Tibial nerve (tissue), 4 donors: ENCODE data around the gene WWC2. TPM values are rescaled to one million over a fixed set of nuclear protein-coding genes. Genes with fewer than 3 reads are reported as not detected.

Experiments
- DNase-seq, 2 donors: peaks; one replicate each; pipeline ENCODE4 v3.0.0-alpha.2; 2019; ENCODE audit warnings: low spot score in 2 of 2
- H3K27ac ChIP-seq, 4 donors: fragments of 200-600 bp; sonication (generic) in 3 of 4; one replicate each; pipeline ENCODE4 v1.5.1; 2017 to 2019; ENCODE audit warnings: mild to moderate bottlenecking in 1 of 4
- H3K27me3 ChIP-seq, 2 donors: fragments of 200-600 bp; sonication (generic) in 1 of 2; one replicate each; pipeline versions ENCODE4 v1.5.1 to v1.6.0; 2017 to 2019
- H3K36me3 ChIP-seq, 3 donors: fragments of 200-600 bp; sonication (generic); one replicate each; pipeline ENCODE4 v1.5.1; 2018 to 2019
- H3K4me1 ChIP-seq, 4 donors: fragments of 200-600 bp; sonication (generic) in 3 of 4; one replicate each; pipeline ENCODE4 v1.5.1; 2017 to 2019
- H3K4me3 ChIP-seq, 4 donors: fragments of 200-600 bp; sonication (generic) in 3 of 4; one replicate each; pipeline ENCODE4 v1.5.1; 2017 to 2019; ENCODE audit warnings: mild to moderate bottlenecking in 1 of 4, moderate library complexity in 1 of 4
- H3K9me3 ChIP-seq, 4 donors: fragments of 200-600 bp; sonication (generic) in 3 of 4; one replicate each; pipeline ENCODE4 v1.5.1; 2017 to 2019
- EP300 ChIP-seq, 2 donors: sonication (generic); formaldehyde crosslinking; IDR thresholded peaks; one replicate each; pipeline ENCODE4 v1.6.1; 2017; ENCODE audit warnings: antibody characterized with exemption in 2 of 2, mild to moderate bottlenecking in 1 of 2
- POLR2A ChIP-seq, 2 donors: fragments of 450-650 bp; IDR thresholded peaks; one replicate each; pipeline ENCODE4 v1.6.1; 2017; ENCODE audit warnings: antibody characterized with exemption in 2 of 2, mild to moderate bottlenecking in 2 of 2, moderate library complexity in 2 of 2
- WGBS, 2 donors: methylation state at CpG; one replicate each; pipeline ENCODE4 v1.1.5; 2018; 5-methylcytosine and 5-hydroxymethylcytosine counted together
- total RNA-seq, 4 donors: library from RNA; depleted of rRNA; stranded (reverse); fragments of >200 nt; gene quantifications; one replicate each; pipeline ENCODE4 v1.1.0, GENCODE V29; 2016
- TF ChIP-seq, protein P1 (sequence below), 5 experiments: fragments of 200-600 bp in 3 of 5; fragments of 450-650 bp in 2 of 5; sonication (generic) in 3 of 5; IDR thresholded peaks; one replicate each; pipeline ENCODE4 v1.5.1; 2016 to 2019; ENCODE audit warnings: antibody characterized with exemption in 5 of 5, mild to moderate bottlenecking in 3 of 5, moderate library complexity in 2 of 5

Gene WWC2
- total RNA-seq, 4 donors from 2014 or later, result 38.2 to 60.9 (median 42.9) TPM

GRCh38 chr4:183099537-183100297 is 660 bp downstream of the WWC2 start:
- 2 to 4% methylated on average over 24 to 38 of the region's 73 CpGs for WGBS, 2 donors
- peak overlapping the region; percentile 88 to 98 (median 96) for H3K27ac ChIP-seq
- H3K4me3 ChIP-seq, result peak overlapping the region; percentile 68 to 90 (median 80)
- no peak for DNase-seq
- H3K9me3 ChIP-seq, result no peaks in the 10 kb centered on the region
- peaks cover 0 to 34% (median 11%) of the 10 kb centered on the region in 4 donors for H3K4me1 ChIP-seq
- no peaks in the 10 kb centered on the region for H3K27me3 ChIP-seq
- no peak for TF ChIP-seq POLR2A (IDR thresholded peaks at IDR 0.05)
- TF ChIP-seq EP300 (IDR thresholded peaks at IDR 0.05), result no peak
- TF ChIP-seq, protein P1, sequence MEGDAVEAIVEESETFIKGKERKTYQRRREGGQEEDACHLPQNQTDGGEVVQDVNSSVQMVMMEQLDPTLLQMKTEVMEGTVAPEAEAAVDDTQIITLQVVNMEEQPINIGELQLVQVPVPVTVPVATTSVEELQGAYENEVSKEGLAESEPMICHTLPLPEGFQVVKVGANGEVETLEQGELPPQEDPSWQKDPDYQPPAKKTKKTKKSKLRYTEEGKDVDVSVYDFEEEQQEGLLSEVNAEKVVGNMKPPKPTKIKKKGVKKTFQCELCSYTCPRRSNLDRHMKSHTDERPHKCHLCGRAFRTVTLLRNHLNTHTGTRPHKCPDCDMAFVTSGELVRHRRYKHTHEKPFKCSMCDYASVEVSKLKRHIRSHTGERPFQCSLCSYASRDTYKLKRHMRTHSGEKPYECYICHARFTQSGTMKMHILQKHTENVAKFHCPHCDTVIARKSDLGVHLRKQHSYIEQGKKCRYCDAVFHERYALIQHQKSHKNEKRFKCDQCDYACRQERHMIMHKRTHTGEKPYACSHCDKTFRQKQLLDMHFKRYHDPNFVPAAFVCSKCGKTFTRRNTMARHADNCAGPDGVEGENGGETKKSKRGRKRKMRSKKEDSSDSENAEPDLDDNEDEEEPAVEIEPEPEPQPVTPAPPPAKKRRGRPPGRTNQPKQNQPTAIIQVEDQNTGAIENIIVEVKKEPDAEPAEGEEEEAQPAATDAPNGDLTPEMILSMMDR (IDR thresholded peaks at IDR 0.05), result no peak
- no peaks in the 10 kb centered on the region for H3K36me3 ChIP-seq

DNA sequence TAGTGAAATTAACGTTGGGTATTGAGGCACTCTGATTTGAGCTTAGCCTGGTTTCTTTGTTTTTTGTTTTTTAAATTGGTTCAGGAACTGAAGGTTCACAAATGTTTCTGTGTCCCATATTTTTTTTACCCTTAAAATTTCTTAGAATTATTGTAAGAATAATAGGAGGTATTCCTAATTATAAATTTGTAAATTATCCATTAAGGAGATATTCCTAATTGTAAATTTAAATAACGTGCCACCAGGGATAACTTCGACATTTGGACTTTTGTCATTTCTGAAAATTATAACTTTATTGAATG is 1.2 kb downstream of the WWC2 start:
- TF ChIP-seq, protein P1 (IDR thresholded peaks at IDR 0.05), result no peak
- TF ChIP-seq EP300 (IDR thresholded peaks at IDR 0.05), result no peak
- no peak for TF ChIP-seq POLR2A (IDR thresholded peaks at IDR 0.05)
- Histone ChIP-seq H3K9me3 (no peaks in the 10 kb centered on the region), H3K4me3 (peak overlapping the region; percentile 68 to 90 (median 80)), H3K4me1 (peaks cover 0 to 34% (median 11%) of the 10 kb centered on the region in 4 donors), H3K36me3 (no peaks in the 10 kb centered on the region), H3K27me3 (no peaks in the 10 kb centered on the region), H3K27ac (peak overlapping the region in 3 of 4 donors; percentile 95 to 98 (median 98))
- WGBS, 2 donors, result 34 to 42% methylated on average over 3 of the region's 3 CpGs
- DNase-seq, result no peak

GRCh38 chr4:183100827-183101226 is 1.8 kb downstream of the WWC2 start:
- Histone ChIP-seq H3K27ac (peak overlapping the region in 1 of 4 donors; percentile 98), H3K4me1 (peaks cover 0 to 34% (median 11%) of the 10 kb centered on the region in 4 donors), H3K27me3 (no peaks in the 10 kb centered on the region), H3K36me3 (no peaks in the 10 kb centered on the region), H3K4me3 (peak overlapping the region in 2 of 4 donors; percentile 8 to 86), H3K9me3 (no peaks in the 10 kb centered on the region)
- 59 to 64% methylated on average over 6 of the region's 6 CpGs for WGBS, 2 donors
- no peak for DNase-seq
- no peak for TF ChIP-seq POLR2A (IDR thresholded peaks at IDR 0.05)
- TF ChIP-seq, protein P1 (IDR thresholded peaks at IDR 0.05), result no peak
- no peak for TF ChIP-seq EP300 (IDR thresholded peaks at IDR 0.05)

DNA sequence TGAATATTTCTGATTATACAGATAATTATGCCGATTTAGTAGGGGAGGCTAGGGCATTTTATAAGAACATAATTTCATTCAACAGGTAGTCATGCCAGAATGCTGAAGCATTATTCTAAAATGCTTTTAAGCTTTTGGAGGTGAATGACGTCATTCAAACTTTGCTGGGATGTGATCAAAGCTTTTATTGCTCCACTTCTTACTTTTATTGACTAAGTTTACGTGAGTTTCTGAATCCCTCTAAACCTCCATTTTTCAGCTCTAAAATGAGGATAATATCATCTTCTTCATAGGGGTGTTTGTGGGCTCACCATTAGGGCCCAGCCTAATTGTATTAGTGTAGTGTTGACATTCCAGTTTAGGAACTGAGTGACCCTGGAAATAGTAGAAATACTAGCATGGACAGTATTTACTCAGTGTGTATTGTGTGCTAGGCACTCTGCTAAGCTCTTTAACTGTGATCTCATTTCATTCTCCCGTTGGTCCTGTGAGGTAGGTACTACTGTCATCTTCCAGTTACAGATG is 3.0 kb downstream of the WWC2 start:
- WGBS, 2 donors, result 71 to 82% methylated on average over 4 of the region's 4 CpGs
- H3K36me3 ChIP-seq, result no peaks in the 10 kb centered on the region
- H3K9me3 ChIP-seq, result no peaks in the 10 kb centered on the region
- H3K4me1 ChIP-seq, result peaks cover 0 to 34% (median 11%) of the 10 kb centered on the region in 4 donors
- DNase-seq, result no peak
- TF ChIP-seq POLR2A (IDR thresholded peaks at IDR 0.05), result no peak
- TF ChIP-seq, protein P1 (IDR thresholded peaks at IDR 0.05), result no peak
- TF ChIP-seq EP300 (IDR thresholded peaks at IDR 0.05), result no peak
- no peak overlapping the region for H3K27ac ChIP-seq
- no peaks in the 10 kb centered on the region for H3K27me3 ChIP-seq
- no peak overlapping the region for H3K4me3 ChIP-seq

DNA sequence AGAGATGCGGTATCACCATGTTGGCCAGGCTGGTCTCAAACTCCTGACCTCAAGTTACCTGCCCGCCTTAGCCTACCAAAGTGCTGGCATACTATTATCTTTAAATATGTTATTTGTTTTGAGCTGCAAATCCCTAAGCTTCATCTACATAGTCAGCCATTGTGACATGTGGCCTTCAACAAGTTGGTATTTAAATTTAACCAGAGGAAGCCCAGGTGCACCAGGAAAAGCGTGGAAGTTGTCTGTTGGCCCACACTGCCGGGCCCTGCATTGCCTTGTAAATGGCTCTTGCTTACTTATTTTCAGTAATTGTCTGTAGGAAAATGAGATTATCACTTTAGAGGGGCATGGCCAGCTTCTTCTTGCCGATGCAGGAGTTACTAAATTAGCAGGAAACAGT is 6.0 kb downstream of the WWC2 start:
- no peak for DNase-seq
- Histone ChIP-seq H3K27me3 (no peaks in the 10 kb centered on the region), H3K4me1 (peaks cover 0 to 31% (median 8%) of the 10 kb centered on the region in 4 donors), H3K4me3 (no peak overlapping the region), H3K9me3 (no peaks in the 10 kb centered on the region), H3K27ac (no peak overlapping the region), H3K36me3 (no peaks in the 10 kb centered on the region)
- WGBS, 2 donors, result 94 to 95% methylated on average over 5 of the region's 5 CpGs
- TF ChIP-seq POLR2A (IDR thresholded peaks at IDR 0.05), result no peak
- TF ChIP-seq, protein P1 (IDR thresholded peaks at IDR 0.05), result no peak
- no peak for TF ChIP-seq EP300 (IDR thresholded peaks at IDR 0.05)
